NCI-H1048 (cell line): ENCODE data around the gene RAB40C.

ENCODE experiments used
- DNase-seq: peaks from one replicate; lab custom pipeline; 2025; lab: John Stamatoyannopoulos, UW

Gene RAB40C

DNA sequence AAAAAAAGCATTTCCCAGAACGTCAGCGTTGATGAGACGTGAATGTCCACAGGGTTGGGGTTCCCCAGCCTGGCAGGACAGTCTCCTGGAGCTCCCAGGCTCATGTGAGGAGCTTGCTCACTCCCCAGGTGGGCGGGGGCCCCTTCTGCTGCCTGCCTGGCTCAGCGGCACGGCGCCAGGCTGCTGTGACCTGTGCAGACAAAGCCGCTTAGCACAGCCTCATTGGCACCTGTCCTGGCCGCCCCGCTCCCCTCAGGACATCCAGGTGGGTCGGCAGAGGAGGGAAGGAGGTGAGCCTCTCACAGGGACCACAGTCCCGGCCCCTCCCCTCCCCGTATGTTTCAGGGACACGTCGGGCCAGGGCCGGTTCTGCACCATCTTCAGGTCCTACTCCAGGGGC is 28.0 kb downstream of the RAB40C start:
- DNase-seq: no peak

DNA sequence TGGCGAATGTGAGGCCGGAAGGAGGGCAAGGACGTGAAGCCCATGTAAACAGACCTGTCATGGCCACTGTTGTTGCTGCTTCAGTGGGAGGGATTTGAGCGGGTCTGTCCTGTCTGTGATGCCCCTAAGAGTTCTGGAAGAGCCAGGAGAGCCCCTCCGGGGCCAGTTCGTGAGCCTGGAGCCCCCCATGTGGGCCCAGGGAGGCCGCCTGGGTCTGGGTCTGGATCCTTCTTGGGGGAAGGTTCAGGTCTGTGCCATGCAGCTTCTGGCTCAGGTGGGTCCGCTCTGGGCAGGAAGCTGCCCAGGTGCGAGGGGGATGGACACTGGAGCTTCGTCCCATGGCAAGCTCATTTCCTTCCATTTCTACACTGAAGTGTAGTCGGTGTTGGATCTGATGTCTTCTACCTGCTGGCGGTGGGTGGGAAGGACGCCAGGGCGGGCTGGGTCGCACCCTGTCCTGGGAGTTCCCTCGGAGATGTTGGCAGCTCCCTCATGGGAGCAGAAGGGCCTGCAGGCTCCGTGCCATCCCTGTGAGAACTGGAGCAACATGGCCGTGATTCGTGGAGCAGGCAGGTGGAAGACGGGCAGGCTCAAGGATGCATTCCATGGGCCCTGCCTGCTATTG is 29.7 kb downstream of the RAB40C start:
- DNase-seq: no peak

DNA sequence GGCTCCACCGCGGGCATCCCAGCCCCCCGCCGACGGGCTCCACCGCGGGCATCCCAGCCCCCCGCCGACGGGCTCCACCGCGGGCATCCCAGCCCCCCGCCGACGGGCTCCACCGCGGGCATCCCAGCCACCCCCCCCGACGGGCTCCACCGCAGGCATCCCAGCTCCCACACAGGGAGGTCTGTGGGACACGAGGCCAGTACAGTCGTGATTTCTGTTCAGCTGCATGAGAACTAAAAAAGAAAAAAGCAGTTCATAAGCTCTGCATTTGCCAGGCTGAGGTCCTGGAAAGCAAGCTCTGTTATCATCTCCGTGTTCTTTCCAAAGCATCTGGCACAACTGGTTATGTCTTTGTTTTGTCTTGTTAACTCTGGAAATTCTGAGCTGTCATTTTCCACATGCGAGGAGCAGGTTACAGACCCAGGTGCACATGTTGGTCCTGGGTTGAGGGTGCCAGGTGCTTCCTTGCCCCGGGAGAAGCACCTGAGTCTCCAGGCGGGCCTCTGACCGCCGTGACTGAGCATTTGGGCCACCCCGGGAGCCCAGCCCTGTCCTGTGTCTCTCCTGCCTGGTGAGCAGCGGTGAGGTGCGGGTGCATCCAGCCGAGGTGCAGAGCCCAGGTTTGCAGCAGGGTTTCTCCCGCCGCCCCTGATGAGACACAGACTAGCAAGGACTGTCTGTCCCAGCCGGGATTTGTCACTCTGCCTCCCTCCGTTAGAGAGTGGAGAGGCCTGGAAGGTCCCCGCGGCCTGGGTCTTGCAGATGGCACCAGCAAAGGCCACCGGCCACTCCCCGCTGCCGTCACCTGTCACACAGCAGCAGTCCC is 31.0 kb downstream of the RAB40C start:
- no peak for DNase-seq

DNA sequence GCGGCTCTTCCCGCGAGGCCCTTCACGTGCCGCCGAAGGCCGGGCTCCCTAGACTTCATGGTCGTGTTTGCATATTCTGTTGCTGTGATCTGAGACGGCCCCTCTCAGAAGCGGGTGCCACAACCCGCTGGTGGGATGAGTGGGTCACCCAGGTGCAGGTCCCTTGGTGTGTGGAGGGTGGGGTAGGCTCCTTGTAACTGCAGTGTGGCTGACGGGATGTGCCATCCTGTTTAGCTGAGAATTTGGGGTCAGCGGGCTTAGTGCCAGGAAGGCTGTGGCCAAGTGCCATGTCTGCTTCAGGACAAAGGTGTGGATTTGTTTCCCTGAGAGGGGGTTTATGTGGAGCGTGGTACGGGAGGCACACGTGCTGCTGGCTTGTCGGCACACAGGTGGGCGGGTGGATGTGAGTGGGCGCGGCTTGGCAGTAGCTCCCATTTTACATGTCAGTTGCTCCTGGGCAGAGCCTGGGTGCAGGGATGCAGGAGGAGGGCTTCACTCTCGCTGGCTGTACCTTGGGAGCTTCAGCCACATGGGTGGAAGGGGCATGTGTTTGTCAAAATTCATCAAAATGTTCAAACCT is 31.8 kb downstream of the RAB40C start:
- DNase-seq: no peak

DNA sequence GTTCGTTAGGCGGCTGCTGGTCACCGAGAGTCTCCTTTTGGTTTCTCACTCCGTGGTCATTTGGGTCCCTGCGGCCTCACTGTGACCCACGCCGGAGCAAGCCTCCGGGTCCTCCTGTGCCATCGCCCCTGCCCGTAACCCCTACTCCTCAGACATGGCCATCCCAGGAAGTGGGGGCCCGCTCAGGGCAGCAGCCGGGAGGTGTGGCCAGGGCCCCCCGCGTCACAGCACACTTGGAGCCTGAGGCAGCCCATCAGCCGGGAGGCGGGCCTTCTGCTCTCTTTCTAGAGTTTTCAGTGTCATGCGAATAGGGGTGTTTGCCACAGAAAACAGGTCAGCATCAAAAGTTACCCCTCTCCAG is 33.0 kb downstream of the RAB40C start:
- DNase-seq: no peak

DNA sequence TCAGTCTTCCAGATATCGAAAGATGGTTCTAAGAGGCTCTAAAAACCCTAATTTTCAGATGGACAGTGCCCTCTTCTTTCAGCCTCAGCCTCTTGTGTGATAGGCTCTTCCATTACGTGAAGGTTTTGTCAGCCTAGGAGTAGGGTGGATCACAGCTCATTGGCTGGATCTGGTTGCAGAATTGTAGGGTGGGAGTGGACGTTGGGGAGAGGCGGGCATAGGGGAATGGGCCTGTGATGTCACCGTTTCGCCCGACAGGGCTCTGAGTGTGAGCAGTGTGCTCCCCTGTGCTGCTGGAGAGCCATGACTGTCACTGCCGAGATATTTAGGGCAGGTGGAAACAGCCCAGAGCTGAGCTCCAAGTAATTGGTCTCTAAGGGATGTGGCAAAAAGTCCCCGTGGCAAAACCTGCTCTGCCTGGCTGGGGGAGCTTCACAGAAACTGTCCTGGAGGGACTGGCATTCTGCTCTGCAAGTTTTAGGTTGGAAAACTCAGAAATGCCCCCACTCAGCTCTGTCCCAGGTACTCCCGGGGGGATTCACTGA is 34.7 kb downstream of the RAB40C start:
- DNase-seq: no peak

DNA sequence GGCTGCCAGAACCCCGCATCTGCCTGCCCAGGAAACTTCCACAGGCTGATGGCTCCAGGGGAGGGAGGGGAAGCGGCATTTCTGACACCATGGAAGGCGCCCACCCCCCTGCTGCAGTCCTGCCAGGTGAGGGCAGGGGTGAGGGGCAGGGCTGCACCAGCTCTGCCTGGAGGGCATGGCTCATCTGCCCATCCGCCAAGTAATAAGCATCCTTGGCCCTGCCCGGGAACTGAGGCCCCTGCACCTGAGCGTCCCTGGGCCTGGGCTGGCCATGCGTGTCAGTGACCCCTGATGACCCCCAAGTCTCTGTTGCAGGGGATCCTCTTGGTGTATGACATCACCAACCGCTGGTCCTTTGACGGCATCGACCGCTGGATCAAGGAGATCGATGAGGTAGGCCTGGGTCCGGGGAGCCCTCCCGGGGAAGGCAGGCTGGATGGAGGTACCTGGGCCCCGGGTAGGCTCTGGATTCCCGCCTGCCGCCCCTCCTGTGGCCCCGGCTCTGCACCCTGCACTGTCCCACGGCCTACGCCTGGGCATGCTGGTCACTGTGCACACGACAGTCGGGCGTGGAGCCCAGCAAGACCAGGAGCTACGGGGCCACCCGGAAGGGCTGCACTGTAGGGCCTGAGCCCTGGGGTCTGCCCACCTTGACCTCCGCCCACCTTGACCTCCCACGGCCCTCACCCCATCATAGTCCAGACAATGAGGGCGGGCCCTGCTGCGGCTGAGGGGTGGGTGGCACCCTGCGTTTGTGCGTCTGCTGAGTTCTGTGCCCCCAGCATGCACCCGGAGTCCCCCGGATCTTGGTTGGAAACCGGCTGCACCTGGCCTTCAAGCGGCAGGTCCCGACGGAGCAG is 35.5 kb downstream of the RAB40C start:
- DNase-seq: no peak

DNA sequence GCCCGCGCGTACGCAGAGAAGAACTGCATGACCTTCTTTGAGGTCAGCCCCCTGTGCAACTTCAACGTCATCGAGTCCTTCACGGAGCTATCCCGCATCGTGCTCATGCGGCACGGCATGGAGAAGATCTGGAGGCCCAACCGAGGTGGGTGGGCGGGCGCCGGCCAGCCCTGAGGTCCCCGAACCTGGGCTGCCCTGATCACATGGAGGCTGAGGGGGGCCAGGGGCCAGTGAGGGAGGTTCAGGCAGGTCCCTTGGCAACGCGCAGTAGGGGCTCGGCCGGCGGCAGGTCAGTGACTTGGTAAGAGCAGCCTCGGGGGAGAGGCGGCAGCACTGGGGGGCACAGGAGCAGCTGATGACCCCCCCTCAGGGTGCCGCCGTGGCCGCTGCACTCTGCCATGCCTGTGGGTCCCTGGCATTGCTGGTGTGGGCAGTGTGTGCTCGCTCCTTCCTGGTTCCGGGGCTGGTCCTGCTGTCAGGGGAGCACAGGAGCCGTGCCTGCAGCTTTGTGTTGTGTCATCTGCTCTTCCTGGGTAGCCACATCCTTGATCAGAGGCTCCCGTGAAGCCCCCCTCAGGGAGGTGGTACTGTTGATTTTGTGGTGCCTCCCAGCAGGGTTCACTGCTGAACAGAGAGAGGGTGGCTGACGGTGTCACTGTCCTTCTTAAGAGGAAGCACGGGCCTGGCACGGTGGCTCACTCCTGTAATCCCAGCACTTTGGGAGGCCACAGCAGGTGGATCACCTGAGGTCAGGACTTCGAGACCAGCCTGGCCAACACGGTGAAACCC is 36.3 kb downstream of the RAB40C start:
- no peak for DNase-seq

DNA sequence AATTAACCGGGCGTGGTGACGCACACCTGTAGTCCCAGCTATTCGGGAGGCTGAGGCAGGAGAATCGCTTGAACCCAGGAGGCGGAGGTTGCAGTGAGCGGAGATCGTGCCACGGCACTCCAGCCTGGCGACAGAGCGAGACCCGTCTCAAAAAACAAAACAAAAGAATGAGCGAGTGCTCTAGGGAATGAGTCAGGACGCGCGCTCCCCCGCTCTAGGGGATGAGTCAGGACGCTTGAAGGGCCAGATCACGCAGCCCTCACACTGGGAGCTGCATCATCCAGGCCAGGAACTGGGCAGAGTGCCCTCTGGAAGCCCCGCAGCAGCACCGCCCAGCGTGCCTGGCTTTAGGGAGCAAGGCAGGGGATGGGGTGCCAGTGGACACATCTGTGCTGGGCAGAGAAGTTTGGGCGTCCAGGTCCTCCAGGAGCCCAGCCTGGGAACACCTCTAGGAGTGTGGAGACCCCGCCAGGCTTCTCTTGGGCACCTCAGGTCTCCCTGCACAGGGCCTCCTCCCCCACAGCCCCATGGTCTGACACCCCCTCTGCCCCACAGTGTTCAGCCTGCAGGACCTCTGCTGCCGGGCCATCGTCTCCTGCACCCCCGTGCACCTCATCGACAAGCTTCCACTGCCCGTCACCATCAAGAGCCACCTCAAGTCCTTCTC is 37.1 kb downstream of the RAB40C start:
- no peak for DNase-seq

DNA sequence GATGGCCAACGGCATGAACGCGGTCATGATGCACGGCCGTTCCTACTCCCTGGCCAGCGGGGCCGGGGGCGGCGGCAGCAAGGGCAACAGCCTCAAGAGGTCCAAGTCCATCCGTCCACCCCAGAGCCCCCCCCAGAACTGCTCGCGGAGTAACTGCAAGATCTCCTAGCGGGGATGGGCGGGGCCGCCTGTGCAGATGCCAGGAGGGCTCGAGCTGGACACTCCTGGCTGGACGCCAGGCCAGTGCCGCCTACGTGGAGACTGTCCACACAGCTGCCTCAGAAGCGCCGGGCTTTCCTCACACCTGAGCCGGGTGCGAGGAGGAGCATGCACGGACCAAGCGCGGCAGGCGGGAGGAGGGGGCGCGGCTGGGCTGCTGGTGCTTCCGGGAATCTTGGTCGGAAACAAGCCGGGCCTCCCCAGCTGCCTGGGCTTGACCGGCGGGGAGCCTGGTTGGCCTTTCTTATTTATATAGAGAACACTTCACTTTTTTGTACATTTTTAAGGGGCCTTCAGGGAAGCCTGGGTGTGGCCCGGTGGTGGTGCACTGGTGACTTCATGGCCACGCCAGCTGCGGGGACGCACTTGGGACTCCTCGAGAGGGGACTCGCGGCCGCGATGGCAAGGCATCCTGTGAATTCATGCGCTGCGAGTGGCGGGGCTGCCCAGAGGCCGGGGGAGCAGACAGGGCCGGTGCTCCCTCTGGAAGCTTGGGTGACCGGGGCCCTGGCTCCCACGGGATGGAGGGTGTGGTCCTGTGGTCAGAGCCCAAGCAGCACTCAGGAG is 37.8 kb downstream of the RAB40C start:
- DNase-seq: no peak

DNA sequence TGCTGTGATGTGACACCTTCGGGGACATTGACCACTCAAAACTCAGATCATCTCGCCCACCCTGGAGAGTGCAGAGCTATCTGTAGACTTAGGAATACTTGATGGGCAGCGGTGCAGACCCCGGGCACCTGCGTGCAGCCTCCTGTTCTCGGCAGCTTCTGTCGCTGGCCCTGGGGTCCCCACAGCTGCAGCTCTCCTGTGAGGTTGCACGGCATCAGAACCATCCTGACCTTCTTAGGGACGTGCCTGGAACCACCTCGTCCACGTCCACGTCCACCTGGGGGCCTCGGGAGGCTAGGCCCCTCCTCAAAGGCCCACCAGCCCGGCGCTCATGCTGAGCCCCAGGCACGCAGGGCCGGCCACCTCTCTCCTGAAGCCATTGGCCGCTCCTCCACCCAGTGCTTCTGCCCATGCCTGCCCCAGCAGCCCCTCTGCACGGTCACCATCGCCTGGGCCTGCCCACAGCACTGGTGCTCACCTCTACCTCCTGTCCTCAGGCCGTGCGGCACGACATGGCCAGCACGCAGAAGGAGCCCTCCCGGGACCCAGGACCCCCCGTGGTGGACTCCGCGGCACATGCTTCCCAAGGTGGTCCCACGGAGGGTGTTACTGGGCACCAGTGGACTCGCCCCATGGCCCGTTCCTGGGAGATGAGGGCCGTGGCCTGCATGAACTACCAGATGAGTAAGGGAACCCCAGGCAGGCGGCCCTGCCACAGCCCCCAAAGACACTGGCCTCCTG is 38.6 kb downstream of the RAB40C start:
- no peak for DNase-seq

DNA sequence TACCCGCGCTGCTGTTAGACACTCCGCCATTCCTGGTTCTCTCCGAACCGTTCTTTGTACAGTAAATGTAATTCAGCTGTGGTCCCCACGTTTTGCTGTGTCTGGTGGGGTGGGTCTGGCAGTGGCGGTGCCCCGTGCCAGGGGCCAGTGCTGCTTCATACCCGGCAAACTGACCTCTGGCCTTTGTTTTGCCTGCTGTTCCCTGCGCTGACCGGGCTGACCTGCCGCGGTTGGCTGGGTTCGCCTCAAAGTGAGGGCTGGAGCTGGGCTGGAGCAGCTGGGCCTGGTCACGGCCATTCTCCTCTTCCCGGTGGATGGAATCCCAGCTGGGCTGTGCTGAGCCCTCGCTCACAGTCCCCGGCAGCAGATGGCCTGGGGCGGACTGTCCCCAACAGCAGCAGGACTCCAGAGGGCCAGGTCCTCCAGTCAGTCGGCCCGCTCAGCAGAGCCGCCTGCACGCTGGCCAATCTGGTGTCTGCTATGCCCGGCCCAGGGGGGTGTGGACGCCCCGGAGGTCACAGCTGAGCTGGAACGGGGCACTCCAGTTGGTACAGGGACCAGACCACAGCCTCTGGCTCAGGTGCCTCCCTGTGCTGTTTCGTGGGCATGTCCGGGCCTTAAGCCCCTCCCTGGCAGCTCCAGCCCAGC is 39.4 kb downstream of the RAB40C start:
- DNase-seq: no peak

DNA sequence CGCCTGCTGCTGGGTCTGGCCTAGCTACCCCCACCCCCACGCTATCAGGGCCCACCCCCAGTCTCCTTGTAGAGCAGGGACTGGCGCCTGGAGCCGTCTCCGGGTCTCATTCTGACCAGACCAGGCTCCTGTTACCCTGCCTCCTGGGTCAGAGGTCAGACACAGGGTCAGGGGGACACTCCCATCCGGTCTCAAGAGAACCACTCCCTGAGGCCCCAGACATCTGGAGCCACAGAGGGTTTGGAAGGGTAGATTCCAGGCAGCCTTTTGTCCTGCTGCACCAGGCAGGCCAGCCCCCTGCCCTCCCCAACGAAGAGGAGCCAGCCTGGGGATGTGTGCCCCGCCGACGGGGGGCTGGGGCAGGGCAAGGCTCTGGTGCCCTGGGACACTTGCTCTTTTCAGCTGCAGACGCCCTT is 40.0 kb downstream of the RAB40C start:
- no peak for DNase-seq

DNA sequence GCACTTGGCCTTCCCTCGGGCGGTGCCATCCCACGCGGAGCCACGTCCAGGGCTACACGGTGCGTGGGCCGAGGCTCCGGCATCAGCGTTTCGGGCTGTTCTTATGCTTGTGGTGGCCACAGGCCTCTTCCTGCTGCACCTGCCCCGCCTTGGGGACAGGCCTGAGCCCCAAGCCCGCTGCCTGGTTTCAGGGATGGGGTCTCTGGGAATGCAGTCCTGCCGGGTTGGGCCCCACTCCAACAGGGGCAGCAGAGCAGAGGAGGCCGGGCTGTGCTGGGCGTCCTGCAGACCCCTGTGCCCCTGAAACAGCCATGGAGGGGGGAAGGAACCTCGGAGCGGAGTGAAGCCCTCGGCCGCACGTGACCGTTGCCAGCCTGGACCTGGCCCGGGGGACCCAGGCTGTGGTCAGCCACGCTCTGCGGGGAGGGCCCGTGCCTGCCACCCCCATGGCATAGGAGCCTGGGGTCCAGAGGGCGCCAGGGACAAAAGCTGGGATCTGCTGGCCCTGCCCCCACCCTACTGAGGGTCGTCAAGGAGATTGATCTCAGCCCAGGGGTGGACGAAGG is 40.5 kb downstream of the RAB40C start:
- DNase-seq: no peak

DNA sequence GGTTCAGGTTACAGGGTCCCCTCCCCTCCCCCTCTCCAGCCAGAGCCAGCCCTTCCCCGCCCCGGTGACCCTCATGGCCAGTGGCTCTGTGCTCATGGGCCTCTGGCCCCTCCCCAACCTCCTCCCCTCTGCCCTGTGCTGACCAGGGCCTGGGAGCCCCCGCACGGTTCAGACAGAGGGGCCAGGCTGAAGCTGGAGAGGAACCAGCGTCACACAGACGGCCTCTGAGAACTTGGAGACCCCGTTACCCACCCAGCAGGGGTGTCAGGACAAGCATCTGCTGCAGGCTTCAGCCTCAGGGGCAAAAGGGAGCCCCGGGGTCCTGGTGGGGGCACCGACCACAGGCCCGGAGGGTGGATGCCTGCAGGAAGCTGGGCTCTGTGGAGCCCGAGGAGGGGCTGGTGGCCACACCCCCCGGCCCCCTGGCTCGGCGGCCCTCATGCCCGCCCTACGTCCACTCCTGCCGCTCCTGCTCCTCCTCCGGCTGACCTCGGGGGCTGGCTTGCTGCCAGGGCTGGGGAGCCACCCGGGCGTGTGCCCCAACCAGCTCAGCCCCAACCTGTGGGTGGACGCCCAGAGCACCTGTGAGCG is 41.0 kb downstream of the RAB40C start, which contains the start of gene WFIKKN1:
TSS of gene WFIKKN1 (plus strand) at position 171 of the 591 bp plus-strand sequence. CDS start at position 440, 269 bp downstream.
- no peak for DNase-seq

DNA sequence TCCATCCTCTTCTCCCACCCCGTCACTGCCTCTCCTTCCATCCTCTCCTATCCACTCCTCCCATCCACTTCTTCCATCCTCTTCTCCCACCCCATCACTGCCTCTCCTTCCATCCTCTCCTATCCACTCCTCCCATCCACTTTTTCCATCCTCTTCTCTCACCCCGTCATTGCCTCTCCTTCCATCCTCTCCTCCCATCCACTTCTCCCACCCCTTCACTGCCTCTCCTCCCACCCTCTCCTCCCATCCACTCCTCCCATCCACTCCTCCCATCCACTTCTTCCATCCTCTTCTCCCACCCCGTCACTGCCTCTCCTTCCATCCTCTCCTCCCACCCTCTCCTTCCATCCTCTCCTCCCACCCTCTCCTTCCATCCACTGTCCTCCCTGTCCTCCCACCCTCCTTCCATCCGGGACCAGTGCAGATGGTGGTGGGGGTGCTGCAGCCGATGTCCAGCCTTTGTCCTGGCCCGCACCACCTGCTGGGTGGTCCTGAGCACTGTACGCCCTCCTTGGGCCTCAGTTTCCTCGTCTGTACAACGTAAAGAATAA is 42.0 kb downstream of the RAB40C start:
- no peak for DNase-seq

DNA sequence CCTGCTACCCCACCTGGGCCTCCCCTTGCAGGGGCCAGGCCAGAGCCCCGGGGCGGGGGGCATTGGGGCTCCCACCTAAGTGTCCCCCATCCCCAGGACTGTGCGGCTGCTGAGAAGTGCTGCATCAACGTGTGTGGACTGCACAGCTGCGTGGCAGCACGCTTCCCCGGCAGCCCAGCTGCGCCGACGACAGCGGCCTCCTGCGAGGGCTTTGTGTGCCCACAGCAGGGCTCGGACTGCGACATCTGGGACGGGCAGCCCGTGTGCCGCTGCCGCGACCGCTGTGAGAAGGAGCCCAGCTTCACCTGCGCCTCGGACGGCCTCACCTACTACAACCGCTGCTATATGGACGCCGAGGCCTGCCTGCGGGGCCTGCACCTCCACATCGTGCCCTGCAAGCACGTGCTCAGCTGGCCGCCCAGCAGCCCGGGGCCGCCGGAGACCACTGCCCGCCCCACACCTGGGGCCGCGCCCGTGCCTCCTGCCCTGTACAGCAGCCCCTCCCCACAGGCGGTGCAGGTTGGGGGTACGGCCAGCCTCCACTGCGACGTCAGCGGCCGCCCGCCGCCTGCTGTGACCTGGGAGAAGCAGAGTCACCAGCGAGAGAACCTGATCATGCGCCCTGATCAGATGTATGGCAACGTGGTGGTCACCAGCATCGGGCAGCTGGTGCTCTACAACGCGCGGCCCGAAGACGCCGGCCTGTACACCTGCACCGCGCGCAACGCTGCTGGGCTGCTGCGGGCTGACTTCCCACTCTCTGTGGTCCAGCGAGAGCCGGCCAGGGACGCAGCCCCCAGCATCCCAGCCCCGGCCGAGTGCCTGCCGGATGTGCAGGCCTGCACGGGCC is 42.8 kb downstream of the RAB40C start:
- DNase-seq: no peak
